Activated B cell treated with CpG ODN at 0.5 μM for 24 hours (primary cell): Measurements from ENCODE around the gene SYNGR1. TPM values are rescaled to one million over a fixed set of nuclear protein-coding genes. Genes with fewer than 3 reads are reported as not detected.

Experiments
- ATAC-seq: fragments of 200-7000 bp; cut with Tn5 transposase; one replicate; pipeline ENCODE4 v1.10.0; 2021; ENCODE audit warnings: low read depth, mild to moderate bottlenecking, moderate library complexity
- CTCF ChIA-PET: fragments of 350-600 bp; sonication (Branson Sonifier 250); formaldehyde crosslinking; loops from one replicate; lab custom pipeline; 2021; ENCODE audit warnings: antibody characterized with exemption; lab: Charles Lee
- POLR2A ChIA-PET: fragments of 350-600 bp; sonication (Branson Sonifier 250); formaldehyde crosslinking; loops from one replicate; lab custom pipeline; 2021; ENCODE audit warnings: antibody characterized with exemption; lab: Charles Lee
- DNase-seq: peaks from one replicate; pipeline ENCODE4 v3.0.0; 2022
- H3K27ac Mint-ChIP-seq: one replicate; pipeline ENCODE4 v1.8.0; 2020; ENCODE audit warnings: mixed read lengths
- H3K27me3 Mint-ChIP-seq: one replicate; pipeline ENCODE4 v1.8.0; 2021; ENCODE audit warnings: mixed read lengths
- H3K36me3 Mint-ChIP-seq: one replicate; pipeline ENCODE4 v1.8.0; 2021; ENCODE audit warnings: low read depth, mixed read lengths
- H3K4me1 Mint-ChIP-seq: one replicate; pipeline ENCODE4 v1.8.0; 2021; ENCODE audit warnings: mixed read lengths
- H3K4me3 Mint-ChIP-seq: one replicate; pipeline ENCODE4 v1.8.0; 2020; ENCODE audit warnings: mild to moderate bottlenecking, mixed read lengths
- H3K9me3 Mint-ChIP-seq: one replicate; pipeline ENCODE4 v1.8.0; 2020; ENCODE audit warnings: mixed read lengths
- CTCF ChIP-seq: fragments of 200-600 bp; IDR thresholded peaks from one replicate; pipeline ENCODE4 v1.8.0; 2022; ENCODE audit warnings: antibody characterized with exemption, mild to moderate bottlenecking
- intact Hi-C: fragments of 100-400 bp; cut with micrococcal nuclease; formaldehyde crosslinking; loops from one replicate; pipeline ENCODE4 v1.15.1; 2024
- total RNA-seq: library from RNA; stranded (reverse); gene quantifications from 2 replicates; pipeline ENCODE4 v1.2.3, GENCODE V29; 2022

The SYNGR1 gene
- total RNA-seq, 1 donor from 2014 or later: 11.4 TPM

GRCh38 chr22:39375646-39376045, 25.9 kb downstream of the SYNGR1 start:
- DNase-seq (no peak), ATAC-seq (no peak)
- no peaks in the 10 kb centered on the region for H3K36me3 Mint-ChIP-seq
- CTCF ChIA-PET: no interaction called here
- no peak for TF ChIP-seq CTCF
- POLR2A ChIA-PET: no interaction called here
- no peaks in the 10 kb centered on the region for H3K27me3 Mint-ChIP-seq
- no peaks in the 10 kb centered on the region for H3K4me1 Mint-ChIP-seq
- H3K27ac Mint-ChIP-seq: no peak overlapping the region
- H3K4me3 Mint-ChIP-seq: no peak overlapping the region
- H3K9me3 Mint-ChIP-seq: no peaks in the 10 kb centered on the region
- intact Hi-C loops: no loop called here

- ChIA-PET POLR2A (no interaction called here), CTCF (interaction anchor here (1.1 kb wide), 1 partner anchor 36 kb away, joined by 4 read pairs; no protein-coding TSS in a partner anchor)
- H3K4me1 Mint-ChIP-seq: peaks cover 7% of the 10 kb centered on the region
- no peaks in the 10 kb centered on the region for H3K9me3 Mint-ChIP-seq
- H3K4me3 Mint-ChIP-seq: no peak overlapping the region
- ATAC-seq (no peak), DNase-seq (no peak)
- no peaks in the 10 kb centered on the region for H3K36me3 Mint-ChIP-seq
- H3K27ac Mint-ChIP-seq: no peak overlapping the region
- H3K27me3 Mint-ChIP-seq: no peaks in the 10 kb centered on the region
- no peak for TF ChIP-seq CTCF
- intact Hi-C loops: no loop called here
Observed at GRCh38 chr22:39379756-39380730, 30.3 kb downstream of the SYNGR1 start.

GRCh38 chr22:39381009-39381755, 31.4 kb downstream of the SYNGR1 start:
- intact Hi-C loops: no loop called here
- TF ChIP-seq CTCF: no peak
- no peak overlapping the region for H3K27ac Mint-ChIP-seq
- DNase-seq: no peak
- H3K36me3 Mint-ChIP-seq: peaks cover 2% of the 10 kb centered on the region
- ChIA-PET POLR2A (no interaction called here), CTCF (interaction anchor here (1.0 kb wide), 1 partner anchor 133 kb away, joined by 3 read pairs; no protein-coding TSS in a partner anchor)
- no peak overlapping the region for H3K4me3 Mint-ChIP-seq
- no peaks in the 10 kb centered on the region for H3K27me3 Mint-ChIP-seq
- H3K9me3 Mint-ChIP-seq: no peaks in the 10 kb centered on the region
- no peak for ATAC-seq
- peaks cover 7% of the 10 kb centered on the region for H3K4me1 Mint-ChIP-seq

- Mint-ChIP-seq H3K4me1 (peaks cover 8% of the 10 kb centered on the region), H3K4me3 (no peak overlapping the region), H3K36me3 (peaks cover 2% of the 10 kb centered on the region), H3K27me3 (no peaks in the 10 kb centered on the region), H3K9me3 (no peaks in the 10 kb centered on the region), H3K27ac (no peak overlapping the region)
- no peak for ATAC-seq
- no peak for DNase-seq
- intact Hi-C loops: no loop called here
- CTCF ChIA-PET: interaction anchor here (1.0 kb wide), 1 partner anchor 133 kb away, joined by 3 read pairs; no protein-coding TSS in a partner anchor
- TF ChIP-seq CTCF: no peak
- POLR2A ChIA-PET: interaction anchor here (0.5 kb wide), 1 partner anchor 17 kb away, joined by 3 read pairs; no protein-coding TSS in a partner anchor
Observed at GRCh38 chr22:39381930-39382329, 32.1 kb downstream of the SYNGR1 start.

GRCh38 chr22:39382410-39382809, 32.6 kb downstream of the SYNGR1 start:
- Mint-ChIP-seq H3K27me3 (no peaks in the 10 kb centered on the region), H3K9me3 (no peaks in the 10 kb centered on the region), H3K4me3 (no peak overlapping the region), H3K27ac (no peak overlapping the region), H3K36me3 (peaks cover 2% of the 10 kb centered on the region), H3K4me1 (peaks cover 12% of the 10 kb centered on the region)
- no peak for TF ChIP-seq CTCF
- peak; percentile 62 for ATAC-seq
- ChIA-PET CTCF (no interaction called here), POLR2A (interaction anchor here (0.5 kb wide), 1 partner anchor 17 kb away, joined by 3 read pairs; no protein-coding TSS in a partner anchor)
- no peak for DNase-seq
- intact Hi-C loops: no loop called here
